GM06990 (cell line): ENCODE measurements around the gene CRAT.
A peak's percentile ranks its signal among the peaks of the same experiment; 100 is the strongest.

Experiments
- DNase-seq: peaks from one replicate; pipeline ENCODE4 v3.0.0-alpha.2; 2011; ENCODE audit not compliant: insufficient read length; ENCODE audit errors: extremely low read depth
- H3K27me3 ChIP-seq: replicated peaks from 2 replicates; pipeline ENCODE4 v1.6.0; 2011; ENCODE audit warnings: low read length; ENCODE audit not compliant: control insufficient read depth, insufficient read depth
- H3K36me3 ChIP-seq: 2 replicates; pipeline ENCODE4 v1.5.1; 2011; ENCODE audit warnings: low read length; ENCODE audit not compliant: control insufficient read depth, insufficient read depth
- H3K4me3 ChIP-seq: replicated peaks from 2 replicates; pipeline ENCODE4 v1.5.1; 2011; ENCODE audit warnings: low read depth, mild to moderate bottlenecking, control low read depth, low read length
- CTCF ChIP-seq: IDR thresholded peaks from 2 replicates; pipeline ENCODE4 v1.5.1; 2011; ENCODE audit warnings: low read length, control low read depth, mild to moderate bottlenecking, inconsistent platforms; ENCODE audit not compliant: insufficient read depth, poor library complexity, severe bottlenecking

CRAT gene

GRCh38 chr9:129145316-129145715, 34.7 kb upstream of the CRAT start:
- Histone ChIP-seq H3K4me3 (no peak overlapping the region), H3K36me3 (peaks cover 12% of the 10 kb centered on the region), H3K27me3 (no peaks in the 10 kb centered on the region)
- no peak for DNase-seq
- TF ChIP-seq CTCF = no peak

GRCh38 chr9:129143031-129143927, 32.7 kb upstream of the CRAT start:
- peak; percentile 99 for TF ChIP-seq CTCF

GRCh38 chr9:129142138-129142935, 31.7 kb upstream of the CRAT start:
- Histone ChIP-seq H3K36me3 (peaks cover 14% of the 10 kb centered on the region), H3K27me3 (no peaks in the 10 kb centered on the region), H3K4me3 (no peak overlapping the region)
- DNase-seq = no peak
- TF ChIP-seq CTCF = no peak

More at GRCh38 chr9:129143031-129143927, 32.7 kb upstream of the CRAT start:
- DNase-seq = peak; percentile 52
- Histone ChIP-seq H3K4me3 (no peak overlapping the region), H3K27me3 (no peaks in the 10 kb centered on the region), H3K36me3 (peaks cover 14% of the 10 kb centered on the region)

- peaks cover 21% of the 10 kb centered on the region for H3K36me3 ChIP-seq
- no peaks in the 10 kb centered on the region for H3K27me3 ChIP-seq
- H3K4me3 ChIP-seq = peak overlapping the region; percentile 8
- peak; percentile 13 for TF ChIP-seq CTCF
- DNase-seq = peak; percentile 70
Measured at GRCh38 chr9:129141066-129142041, 30.8 kb upstream of the CRAT start.

- H3K4me3 ChIP-seq = peak overlapping the region; percentile 52
- no peaks in the 10 kb centered on the region for H3K27me3 ChIP-seq
- peak; percentile 30 for DNase-seq
- no peak for TF ChIP-seq CTCF
- peaks cover 22% of the 10 kb centered on the region for H3K36me3 ChIP-seq
Measured at GRCh38 chr9:129140397-129141065, 29.9 kb upstream of the CRAT start.
